GM21576 (cell line): ENCODE measurements around the gene CAMK1D.

ENCODE experiments used
- ATAC-seq: cut with Tn5 transposase; IDR thresholded peaks from one replicate; pipeline ENCODE4 v1.9.1; 2021; ENCODE audit warnings: mild to moderate bottlenecking, moderate library complexity; ENCODE audit not compliant: unreplicated experiment

CAMK1D gene

GRCh38 chr10:12588091-12588860 lies 238.9 kb downstream of the CAMK1D start:
- ATAC-seq: no peak

- no peak for ATAC-seq
Measured at GRCh38 chr10:12589291-12589690, 239.9 kb downstream of the CAMK1D start.

GRCh38 chr10:12589791-12590190 lies 240.4 kb downstream of the CAMK1D start:
- no peak for ATAC-seq

GRCh38 chr10:12590675-12591659 lies 241.6 kb downstream of the CAMK1D start:
- no peak for ATAC-seq

GRCh38 chr10:12592967-12593366 lies 243.6 kb downstream of the CAMK1D start:
- ATAC-seq: no peak

DNA sequence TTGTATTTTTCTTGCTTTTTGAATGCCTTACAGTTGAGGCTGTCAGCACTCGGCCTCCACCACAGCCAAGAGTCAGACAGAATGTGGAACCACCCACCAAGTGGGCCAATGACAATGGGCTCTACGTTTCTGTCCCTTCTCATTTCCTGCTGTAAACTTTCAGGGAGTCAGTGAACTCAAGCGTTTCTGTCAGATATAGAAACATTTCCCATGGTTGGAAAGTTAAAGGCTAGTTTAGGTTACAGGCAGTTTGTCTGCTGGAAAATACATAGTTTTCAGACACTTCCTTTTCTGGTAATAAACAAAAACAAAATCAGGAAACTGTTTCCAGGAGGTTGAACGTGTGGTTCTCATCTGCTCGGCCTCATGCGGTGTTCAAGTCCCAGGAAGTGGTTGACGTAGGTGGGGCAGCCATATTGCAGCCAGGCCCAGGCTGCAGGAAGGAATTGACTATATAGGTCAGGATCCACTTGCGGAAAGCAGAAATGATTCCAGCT lies 245.1 kb downstream of the CAMK1D start:
- ATAC-seq: no peak

DNA sequence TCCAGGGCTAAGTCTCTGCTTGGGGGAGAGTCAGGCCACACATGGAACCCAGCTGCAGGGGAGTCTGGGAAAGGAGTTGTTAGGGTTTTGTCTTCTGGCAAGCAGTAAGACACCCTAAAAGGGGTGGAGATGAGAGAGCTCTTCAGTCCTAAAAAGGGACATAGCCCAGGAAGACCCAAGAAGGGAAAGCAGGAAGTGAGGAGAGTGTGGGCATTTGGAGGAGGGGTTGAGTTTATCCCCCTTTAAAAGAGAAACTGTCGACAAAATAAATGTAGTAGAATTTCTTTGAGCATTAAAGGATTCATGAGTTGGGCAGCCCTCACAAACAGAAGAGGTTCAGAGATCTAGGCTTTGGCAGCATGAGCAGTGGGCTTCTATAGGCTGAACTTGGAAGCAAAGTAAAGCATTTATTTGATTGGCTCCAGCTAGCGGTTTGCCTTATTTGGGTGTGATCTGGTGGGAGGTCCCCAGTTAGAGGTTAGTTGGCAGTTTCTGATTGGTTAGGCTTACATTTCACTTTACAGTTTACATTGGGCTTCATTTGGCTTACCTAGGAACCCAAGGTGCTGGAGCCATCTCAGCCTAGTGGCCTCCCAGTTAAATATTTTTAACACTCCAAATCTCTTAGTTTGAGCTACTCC lies 246.7 kb downstream of the CAMK1D start:
- ATAC-seq: no peak

DNA sequence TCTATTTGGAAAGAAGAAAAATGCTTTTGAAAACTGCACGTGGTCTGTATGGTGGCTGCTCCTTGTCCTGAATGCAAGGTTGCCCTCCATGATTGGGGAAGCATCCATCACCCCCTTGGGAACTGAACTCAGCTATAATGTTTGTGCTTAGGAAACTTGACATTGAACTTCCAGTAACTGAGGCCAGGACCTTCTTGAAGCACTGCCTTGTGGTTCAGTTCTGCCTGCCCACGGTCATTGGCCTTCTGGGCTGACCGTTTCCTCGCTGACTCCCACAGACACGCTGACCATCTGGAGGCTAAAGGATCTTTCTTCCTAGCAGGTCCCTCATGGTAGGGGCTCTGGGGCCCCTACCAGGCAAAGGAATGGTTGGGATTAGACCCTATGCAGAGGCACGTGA lies 247.8 kb downstream of the CAMK1D start:
- no peak for ATAC-seq

DNA sequence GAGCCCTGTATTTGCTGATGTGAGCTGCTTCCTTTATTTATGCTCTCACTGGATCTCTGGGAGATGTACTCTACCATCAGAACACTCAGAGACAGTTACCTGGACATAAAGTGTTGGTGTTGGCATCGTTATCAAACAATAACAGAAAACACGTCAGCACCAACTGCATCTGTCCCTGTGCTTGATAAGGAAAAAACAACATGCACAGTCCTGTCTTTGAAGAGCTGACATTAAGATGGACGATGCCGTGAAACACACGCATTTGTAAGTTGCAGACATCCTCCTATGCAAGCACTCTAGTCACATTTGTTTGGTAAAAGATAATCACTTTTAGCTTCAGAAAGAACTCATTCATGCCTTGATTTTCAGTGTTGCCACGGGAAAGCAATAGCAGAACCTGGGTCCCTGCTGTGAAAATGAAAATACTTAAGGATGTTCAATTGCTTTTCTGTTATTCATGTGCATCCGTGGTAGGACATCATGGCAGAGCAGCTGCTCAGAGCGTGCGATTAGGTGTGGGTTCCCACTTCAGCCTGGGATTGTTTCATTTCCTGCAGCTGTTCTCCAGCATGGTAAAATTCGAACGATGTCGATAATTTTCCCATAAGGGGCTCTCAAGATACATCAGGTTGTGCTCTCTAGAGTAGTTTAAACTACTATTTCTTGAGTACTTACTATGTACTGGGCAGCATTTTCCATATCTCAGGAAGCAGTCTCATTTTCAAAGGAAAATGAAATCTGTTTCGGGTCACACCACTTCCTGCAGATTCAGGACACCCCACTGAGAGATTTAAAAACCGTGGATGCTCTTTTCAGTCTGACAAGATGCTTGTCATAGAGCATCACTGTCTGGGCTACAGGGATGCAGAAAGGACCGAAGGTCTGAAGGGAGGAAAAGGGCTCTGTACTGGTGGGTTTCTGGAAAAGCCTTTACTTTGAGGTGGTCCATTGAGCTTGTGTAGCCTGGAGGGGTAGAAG lies 248.7 kb downstream of the CAMK1D start:
- no peak for ATAC-seq

DNA sequence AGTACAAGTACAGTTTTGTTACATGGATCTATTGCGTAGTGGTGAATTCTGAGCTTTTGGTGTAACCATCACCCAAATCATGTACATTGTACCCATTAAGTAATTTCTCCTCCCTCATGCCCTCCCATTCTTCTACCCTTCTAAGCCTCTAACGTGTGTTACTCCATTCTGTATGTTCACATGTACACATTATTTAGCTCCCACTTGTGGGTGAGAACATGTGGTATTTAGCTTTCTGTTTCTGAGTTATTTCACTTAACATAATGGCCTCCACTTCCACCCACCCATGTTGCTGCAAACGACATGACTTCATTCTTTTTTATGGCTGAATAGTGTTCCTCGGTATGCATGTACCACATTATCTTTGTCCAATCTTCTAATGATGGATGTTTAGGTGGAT lies 251.3 kb downstream of the CAMK1D start:
- no peak for ATAC-seq

- no peak for ATAC-seq
Measured at GRCh38 chr10:12602521-12602920, 253.2 kb downstream of the CAMK1D start.

DNA sequence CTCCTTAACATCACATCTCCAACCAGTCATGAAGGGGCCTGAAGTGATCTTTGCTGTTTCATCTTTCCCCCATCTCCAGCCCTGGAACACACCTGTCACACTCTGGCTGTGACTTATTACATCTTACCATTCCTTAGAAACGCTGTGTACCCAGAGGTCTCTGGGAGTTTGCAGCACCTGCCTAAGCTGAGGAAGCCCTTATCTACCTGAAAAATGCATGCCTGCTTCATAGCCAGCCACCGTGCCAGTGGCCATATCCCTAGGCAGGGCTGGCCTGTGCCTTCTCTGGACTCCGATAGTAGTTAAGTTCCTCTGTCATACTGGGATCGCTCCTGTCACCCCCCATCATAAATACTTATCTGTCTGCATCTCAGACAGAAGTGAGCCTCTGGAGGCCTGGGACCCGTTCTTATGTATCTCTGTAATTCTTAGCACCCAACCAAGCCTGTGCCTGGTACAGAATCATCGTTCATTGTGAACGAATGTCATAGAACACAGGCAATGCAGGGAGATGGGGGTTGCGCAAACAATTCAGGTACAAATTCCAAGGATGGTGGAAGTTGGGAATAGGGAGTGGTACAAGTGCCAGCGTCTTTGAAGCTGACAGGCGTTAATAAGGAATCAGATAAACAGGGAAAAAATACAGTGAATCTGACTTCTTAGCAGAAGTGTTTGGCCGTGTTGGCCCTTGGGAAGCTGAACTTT lies 254.6 kb downstream of the CAMK1D start:
- no peak for ATAC-seq

DNA sequence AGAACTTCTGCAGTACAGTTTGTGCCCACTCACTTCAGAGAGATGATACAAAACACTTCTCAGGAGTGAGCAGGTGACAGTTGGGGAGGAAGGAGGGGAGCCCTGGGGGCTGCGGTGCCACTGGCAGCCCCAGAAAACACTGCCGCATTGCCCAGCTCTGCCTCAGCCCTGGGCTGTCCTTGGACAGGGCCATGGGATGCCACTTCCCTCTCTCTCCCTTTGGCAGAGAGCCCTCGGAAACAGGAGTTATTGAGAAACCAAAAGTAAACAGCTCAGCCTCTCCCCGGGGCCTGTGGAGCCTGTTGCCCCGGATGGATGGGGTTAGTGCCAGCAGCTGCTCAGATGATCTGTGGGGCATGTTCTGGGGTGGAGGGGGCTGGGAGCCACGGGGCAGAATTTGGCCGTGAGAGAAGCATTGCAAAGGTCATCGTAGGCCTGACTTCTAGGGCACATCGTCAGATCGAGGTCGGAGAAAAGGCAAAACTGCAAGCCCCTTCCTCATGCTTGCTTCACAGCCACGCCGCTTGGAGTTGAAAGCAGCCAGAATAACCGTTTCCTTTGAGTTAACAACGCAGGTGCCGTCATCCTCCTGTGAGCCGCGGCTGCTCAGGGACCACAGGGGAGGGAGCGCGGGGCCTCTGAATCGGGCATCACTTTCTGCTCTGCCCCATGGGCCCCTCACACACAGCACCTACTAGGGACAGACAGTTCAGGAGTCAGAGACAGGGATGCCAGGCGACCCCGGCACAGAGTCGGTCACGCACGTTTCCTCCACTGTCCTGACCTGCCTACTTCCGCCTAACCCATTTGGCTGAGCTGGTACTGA lies 256.4 kb downstream of the CAMK1D start:
- ATAC-seq: peak; percentile 75

DNA sequence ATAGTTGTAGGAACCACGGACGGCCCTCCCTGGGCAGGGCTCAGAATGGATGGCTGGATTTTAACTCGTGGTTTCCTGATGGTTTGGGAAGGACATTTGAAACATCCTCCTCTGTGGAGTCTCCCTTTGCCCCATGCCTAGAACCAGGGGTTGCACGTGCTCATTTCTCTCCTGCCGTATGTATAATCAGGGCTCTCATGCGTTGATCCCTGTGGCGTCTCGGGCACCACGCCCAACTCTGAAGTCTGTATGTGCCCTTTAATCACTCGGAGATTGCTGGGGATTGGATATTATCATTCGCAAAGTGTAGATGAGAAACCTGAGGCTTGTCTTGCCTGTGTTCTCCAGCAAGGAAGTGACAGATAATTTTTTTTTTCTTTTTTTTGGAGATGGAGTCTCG lies 257.1 kb downstream of the CAMK1D start:
- no peak for ATAC-seq

- ATAC-seq: no peak
Measured at GRCh38 chr10:12608761-12609160, 259.4 kb downstream of the CAMK1D start.

DNA sequence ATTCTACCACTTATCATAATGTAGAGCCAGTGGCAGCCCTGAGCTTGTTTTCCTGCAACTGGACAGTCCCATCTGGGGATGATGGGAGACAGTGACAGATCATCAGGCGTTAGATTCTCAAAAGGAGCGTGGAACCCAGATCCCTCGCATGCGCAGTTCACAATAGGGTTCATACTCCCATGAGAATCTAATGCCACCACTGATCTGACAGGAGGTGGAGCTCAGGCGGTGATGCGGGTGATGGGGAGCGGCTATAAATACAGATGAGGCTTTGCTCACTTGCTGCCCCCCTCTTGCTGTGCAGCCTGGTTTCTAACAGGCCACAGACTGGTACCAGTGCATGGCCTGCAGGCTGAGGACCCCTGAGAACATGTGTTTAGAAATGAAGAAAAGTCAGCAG lies 260.1 kb downstream of the CAMK1D start:
- no peak for ATAC-seq

DNA sequence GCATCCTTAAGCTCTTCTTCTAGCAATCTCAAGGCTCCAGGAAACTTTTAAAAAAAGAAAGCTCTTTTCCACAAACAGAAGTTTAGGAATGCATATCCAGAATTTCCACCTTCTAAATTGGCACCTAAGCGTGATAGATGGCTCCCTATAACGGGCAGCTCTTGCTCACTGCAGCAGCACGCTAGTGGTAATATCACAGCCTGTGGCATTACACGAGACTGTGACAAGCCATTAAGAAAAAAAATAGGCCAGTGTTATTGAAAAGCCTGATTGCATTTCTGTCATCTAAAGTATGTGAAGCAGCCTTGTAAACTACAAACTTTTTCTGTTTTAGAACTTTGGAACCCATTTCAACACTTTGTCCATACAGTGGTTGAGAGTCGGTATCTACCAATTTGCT lies 263.8 kb downstream of the CAMK1D start:
- no peak for ATAC-seq

DNA sequence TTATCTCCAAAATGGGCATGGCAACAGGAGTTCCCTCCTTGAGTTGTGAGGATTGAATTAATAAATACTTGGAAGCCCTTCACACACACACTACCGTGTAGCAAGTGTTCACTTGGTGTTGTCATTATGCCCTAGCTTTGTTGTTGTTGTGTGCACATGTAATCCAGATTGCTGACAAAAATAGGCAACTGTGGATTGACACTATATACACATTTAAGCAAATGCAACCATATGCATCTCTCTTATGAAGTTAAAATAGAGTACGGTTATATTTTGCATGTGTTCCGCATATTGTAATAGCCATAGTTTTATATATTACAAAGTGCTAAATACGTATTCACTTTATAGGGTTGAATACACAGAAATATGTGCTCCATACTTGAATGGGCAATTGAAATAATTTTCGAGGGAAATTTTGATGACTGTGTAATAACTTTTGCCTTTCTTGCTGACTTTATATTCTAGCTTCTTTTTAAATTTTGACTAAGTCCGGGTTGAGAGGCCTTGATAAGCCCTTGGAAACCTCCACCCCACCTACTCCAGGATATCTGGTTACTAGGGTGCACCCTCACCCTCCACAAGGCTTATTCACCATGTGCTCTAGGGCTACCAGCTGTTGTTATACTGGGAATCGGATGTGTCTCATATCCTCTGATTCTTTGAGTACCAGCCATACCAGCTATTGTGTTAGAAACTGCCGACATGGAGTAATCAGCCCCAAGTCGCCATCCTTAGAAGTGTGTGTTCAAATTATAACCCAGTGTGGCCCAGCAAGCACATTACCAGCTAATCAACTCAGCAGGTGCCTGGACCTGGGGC lies 265.0 kb downstream of the CAMK1D start:
- ATAC-seq: no peak
